ENCODE data around the gene CHAF1B.
"Not testable (repeated sequence)": the region's sequence is repeated elsewhere in the genome, so short reads cannot be mapped to it uniquely, and the experiment has no call there.

The CHAF1B gene

GRCh38 chr21:36388835-36389234 lies 3.6 kb downstream of the CHAF1B start:
- DNase-seq (ENCODE audit: low read depth), result no peak

- not testable (repeated sequence) for DNase-seq (ENCODE audit: low read depth)
These were observed 6.5 kb downstream of the CHAF1B start for GRCh38 chr21:36391649-36392048.

GRCh38 chr21:36395353-36396111 lies 10.3 kb downstream of the CHAF1B start:
- no peak for DNase-seq (ENCODE audit: low read depth)

GRCh38 chr21:36396325-36396724 lies 11.1 kb downstream of the CHAF1B start:
- no peak for DNase-seq (ENCODE audit: low read depth)

- DNase-seq (ENCODE audit: low read depth), result no peak
These were observed 11.8 kb downstream of the CHAF1B start for GRCh38 chr21:36396971-36397370.

GRCh38 chr21:36397606-36398005 lies 12.4 kb downstream of the CHAF1B start:
- DNase-seq (ENCODE audit: low read depth), result no peak

- not testable (repeated sequence) for DNase-seq (ENCODE audit: low read depth)
These were observed 14.5 kb downstream of the CHAF1B start for GRCh38 chr21:36399736-36400135.

GRCh38 chr21:36400719-36401118 lies 15.5 kb downstream of the CHAF1B start:
- no peak for DNase-seq (ENCODE audit: low read depth)

GRCh38 chr21:36402339-36402738 lies 17.1 kb downstream of the CHAF1B start:
- no peak for DNase-seq (ENCODE audit: low read depth)

GRCh38 chr21:36403713-36404112 lies 18.5 kb downstream of the CHAF1B start:
- DNase-seq (ENCODE audit: low read depth), result no peak

GRCh38 chr21:36408568-36408967 lies 23.4 kb downstream of the CHAF1B start:
- DNase-seq (ENCODE audit: low read depth), result no peak

GRCh38 chr21:36411301-36411700 lies 26.1 kb downstream of the CHAF1B start:
- DNase-seq (ENCODE audit: low read depth), result no peak

- DNase-seq (ENCODE audit: low read depth), result no peak
These were observed 27.7 kb downstream of the CHAF1B start for GRCh38 chr21:36412916-36413315.

GRCh38 chr21:36415375-36415774 lies 30.2 kb downstream of the CHAF1B start:
- no peak for DNase-seq (ENCODE audit: low read depth)

- DNase-seq (ENCODE audit: low read depth), result no peak
These were observed 34.0 kb downstream of the CHAF1B start for GRCh38 chr21:36419241-36419640.

GRCh38 chr21:36419996-36420395 lies 34.8 kb downstream of the CHAF1B start:
- peak; percentile 18 for DNase-seq (ENCODE audit: low read depth)

- DNase-seq (ENCODE audit: low read depth), result no peak
These were observed 35.6 kb downstream of the CHAF1B start for GRCh38 chr21:36420571-36421339.

GRCh38 chr21:36422279-36423098 lies 37.3 kb downstream of the CHAF1B start:
- no peak for DNase-seq (ENCODE audit: low read depth)

GRCh38 chr21:36423771-36424433 lies 38.7 kb downstream of the CHAF1B start:
- DNase-seq (ENCODE audit: low read depth), result no peak

GRCh38 chr21:36424592-36424991 lies 39.4 kb downstream of the CHAF1B start:
- DNase-seq (ENCODE audit: low read depth), result no peak

- DNase-seq (ENCODE audit: low read depth), result no peak
These were observed 40.1 kb downstream of the CHAF1B start for GRCh38 chr21:36425286-36425685.

- no peak for DNase-seq (ENCODE audit: low read depth)
These were observed 42.3 kb downstream of the CHAF1B start for GRCh38 chr21:36427502-36427901.
